HG02938 (cell line): ENCODE data around the gene VOPP1.
"Not testable (repeated sequence)": the region's sequence is repeated elsewhere in the genome, so short reads cannot be mapped to it uniquely, and the experiment has no call there.

Experiments
- ATAC-seq: cut with Tn5 transposase; IDR thresholded peaks from one replicate; pipeline ENCODE4 v1.9.1; 2021; ENCODE audit warnings: mild to moderate bottlenecking, moderate library complexity; ENCODE audit not compliant: unreplicated experiment

VOPP1 gene

DNA sequence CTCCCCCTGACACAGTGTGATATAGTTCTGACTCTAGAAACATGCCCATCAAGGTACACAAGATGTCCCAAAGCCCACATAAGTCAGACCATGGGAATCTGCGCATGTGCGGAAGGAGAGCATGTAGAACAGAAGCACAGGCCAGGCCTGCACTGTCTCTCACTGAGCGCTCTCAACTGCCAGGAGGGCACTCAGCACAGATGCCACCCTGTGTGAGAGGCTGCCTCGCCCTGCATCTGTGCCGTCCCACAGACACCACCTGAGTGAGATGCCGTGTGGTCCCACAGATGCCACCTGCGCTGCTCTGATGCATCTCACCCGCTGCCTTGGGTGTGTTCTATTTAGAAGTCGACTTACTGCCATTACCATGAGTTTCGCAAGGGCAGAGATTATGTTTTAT is 98.4 kb downstream of the VOPP1 start:
- no peak for ATAC-seq

DNA sequence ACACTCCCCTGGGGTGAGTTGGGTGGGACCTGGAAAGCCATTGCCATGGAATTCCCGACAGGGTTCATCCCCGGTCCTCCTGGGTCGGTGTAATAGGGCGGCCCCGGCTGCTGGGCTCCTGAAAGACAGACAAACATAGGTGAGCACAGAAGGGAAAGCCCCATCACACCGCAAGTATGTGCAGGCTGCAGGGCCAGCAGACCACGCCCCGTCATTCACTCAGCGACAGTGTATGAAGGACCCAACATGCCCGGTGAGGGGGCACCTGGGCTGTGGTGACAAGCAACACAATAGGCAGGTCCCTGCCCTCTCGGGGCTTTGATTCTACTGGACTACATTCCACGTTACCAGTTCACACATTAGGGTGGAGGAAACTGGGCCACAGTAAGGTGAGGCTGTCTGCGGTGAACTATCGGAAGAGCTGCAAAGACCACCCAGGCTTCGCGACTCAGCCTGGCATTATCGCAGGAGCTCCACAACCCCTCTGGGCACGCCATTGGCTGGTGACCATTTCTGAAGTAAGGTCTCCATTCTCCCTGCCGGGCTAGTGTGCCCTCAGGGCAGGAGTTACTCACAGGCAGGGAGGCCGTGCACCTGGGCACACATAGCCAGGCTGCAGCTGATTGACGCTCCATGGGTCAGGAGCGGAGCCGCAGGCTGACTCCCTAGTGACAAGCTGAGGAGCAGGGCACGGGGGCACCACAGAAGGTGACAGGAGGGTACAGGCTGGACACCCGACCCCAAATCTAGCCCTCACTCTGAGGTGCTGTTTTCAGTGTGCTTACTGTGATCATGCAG is 99.2 kb downstream of the VOPP1 start:
- no peak for ATAC-seq

- ATAC-seq: not testable (repeated sequence)
These were observed 99.9 kb downstream of the VOPP1 start for GRCh38 chr7:55472406-55472805.

DNA sequence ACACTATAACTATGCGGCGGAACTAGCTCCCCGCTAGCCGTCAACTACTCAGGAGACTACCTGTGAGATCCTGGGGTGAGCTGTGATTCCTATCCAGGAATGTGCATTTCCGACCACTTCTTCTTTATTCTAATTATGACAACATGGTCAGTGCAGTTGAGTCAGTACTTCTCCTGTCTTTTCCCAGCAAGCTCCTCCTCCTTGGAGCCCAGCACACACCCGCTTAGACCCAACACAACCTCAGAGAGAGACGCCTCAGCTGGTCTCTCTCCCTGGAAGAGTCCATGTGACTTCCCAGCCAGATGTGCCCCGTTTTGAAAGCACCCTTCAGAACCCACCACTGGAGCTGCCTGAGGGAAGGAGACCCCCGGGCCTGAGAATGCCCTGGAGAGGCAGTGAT is 100.7 kb downstream of the VOPP1 start:
- ATAC-seq: not testable (repeated sequence)

GRCh38 chr7:55470261-55470660 is 102.0 kb downstream of the VOPP1 start:
- ATAC-seq: no peak

DNA sequence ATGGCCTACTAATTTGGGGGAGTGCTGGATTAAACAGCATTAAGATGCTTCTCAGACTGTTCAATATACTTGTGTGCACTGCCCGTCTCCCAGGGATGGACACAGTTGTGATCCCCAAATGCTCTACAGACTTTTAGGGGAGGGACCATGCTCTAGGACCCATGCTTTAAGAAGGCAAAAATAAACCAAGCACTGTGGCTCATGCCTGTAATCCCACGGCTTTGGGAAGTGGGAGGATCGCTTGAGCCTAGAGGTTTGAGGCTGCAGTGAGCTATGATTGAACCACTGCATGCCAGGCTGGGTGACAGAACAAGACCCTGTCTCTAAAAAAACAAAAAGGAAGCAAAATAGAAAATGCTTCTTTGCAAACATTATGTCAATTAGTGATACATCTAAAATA is 102.6 kb downstream of the VOPP1 start:
- ATAC-seq: no peak

DNA sequence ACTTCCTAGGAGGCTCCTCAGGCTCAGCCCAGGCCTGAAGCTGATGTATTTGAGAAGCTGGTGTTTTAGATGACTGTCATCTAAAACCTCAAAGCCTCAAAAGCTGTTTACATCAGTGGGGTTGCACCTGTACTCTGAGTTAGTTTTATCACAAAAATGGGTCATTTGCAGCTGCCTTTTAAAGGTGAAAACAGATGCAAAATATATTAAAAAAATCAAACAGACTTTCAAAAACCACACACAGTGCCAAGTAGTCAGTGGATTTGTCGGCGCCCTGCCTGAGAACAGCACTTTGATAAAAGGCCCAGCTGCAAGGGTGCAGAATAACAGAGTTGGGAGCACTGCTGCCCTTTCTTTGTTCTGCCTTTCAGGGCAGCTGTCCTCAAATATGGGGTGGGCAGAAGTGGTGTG is 103.0 kb downstream of the VOPP1 start:
- ATAC-seq: no peak

- no peak for ATAC-seq
These were observed 103.8 kb downstream of the VOPP1 start for GRCh38 chr7:55468495-55468894.

GRCh38 chr7:55467047-55467593 is 105.2 kb downstream of the VOPP1 start:
- no peak for ATAC-seq

DNA sequence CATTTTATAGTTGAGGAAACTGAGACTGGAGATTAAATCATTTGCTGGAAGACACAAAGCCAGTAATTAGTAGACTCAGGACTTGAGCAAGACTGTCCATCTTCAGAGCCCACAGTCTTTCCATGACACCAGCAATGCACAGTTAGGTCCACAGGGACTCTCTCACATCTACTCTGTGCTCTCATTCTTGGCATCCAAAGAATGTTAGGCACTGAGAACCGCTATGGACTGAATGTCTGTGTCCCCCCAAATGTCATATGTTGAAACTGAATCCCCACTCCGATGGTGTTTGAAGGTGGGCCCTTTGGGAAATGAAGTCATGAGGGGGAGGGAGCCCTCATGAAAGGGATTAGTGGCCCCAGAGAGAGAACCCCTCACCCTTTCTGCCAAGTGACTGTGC is 106.6 kb downstream of the VOPP1 start:
- ATAC-seq: no peak

DNA sequence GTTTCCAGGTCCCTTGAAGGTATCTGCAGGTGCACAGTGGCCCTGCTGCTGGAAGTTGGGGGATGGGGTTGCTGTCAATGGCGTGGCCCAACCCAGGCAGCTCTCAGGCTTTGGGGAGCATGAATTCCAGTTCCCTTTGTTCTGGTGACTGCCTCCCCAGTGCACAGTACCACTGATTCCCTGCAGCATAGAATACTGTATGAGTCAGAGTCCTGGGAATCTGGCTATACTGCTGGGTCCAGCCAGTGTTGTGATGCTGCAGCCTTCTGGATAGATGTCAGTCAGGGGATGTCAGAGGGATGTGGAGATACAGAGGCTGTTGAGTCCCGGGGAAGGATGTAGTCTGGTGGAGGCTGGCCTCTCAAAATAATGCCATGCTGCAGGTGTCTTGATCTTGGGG is 107.9 kb downstream of the VOPP1 start:
- no peak for ATAC-seq

- no peak for ATAC-seq
These were observed 108.5 kb downstream of the VOPP1 start for GRCh38 chr7:55463686-55464262.

- no peak for ATAC-seq
These were observed 114.0 kb downstream of the VOPP1 start for GRCh38 chr7:55458351-55458750.

DNA sequence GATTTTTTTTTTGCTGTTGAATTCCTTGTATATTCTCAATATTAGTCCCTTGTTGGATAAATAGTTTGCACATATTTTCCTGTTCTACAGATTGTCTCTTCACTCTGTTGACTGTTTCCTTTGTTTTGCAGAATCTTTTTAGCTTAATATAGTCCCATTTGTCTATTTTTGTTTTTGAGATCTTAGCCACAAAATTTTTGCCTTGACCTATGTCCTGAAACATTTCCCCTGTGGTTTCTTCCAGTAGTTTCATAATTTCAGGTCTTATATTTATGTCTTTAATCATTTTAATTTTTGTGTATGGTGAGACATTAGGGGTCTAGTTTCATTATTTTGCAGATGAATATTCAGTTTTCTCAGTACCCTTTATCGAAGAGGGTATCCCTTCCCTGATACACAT is 114.5 kb downstream of the VOPP1 start:
- no peak for ATAC-seq

- ATAC-seq: no peak
These were observed 119.3 kb downstream of the VOPP1 start for GRCh38 chr7:55452971-55453370.

DNA sequence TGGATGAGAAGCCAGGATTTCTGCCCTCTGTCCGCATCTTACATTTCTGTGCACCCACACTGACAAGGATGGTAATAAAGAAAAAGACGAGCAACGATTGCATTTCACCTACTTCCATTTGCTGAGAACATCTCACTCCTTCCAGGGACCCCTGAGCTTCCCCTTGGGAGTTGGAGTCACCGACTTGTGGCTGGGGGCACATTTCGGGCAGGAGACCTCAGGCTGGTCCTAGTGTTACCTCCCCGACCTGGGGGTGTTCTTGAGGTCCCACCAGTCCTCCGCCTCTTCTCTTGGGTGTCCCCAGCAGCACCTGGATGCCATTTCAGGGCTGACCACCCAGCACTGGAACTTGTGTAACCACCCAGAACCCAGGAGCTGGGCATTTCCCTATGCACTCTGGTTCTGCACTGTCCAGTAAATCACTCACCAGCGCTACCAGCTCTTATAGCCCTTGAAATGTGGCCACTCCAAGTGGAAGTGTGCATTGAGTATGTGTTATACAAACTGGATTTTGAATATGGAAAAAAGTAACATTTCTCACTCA is 122.2 kb downstream of the VOPP1 start:
- no peak for ATAC-seq

- no peak for ATAC-seq
These were observed 122.9 kb downstream of the VOPP1 start for GRCh38 chr7:55449205-55449991.

GRCh38 chr7:55448526-55448925 is 123.8 kb downstream of the VOPP1 start:
- no peak for ATAC-seq

GRCh38 chr7:55444786-55445185 is 127.5 kb downstream of the VOPP1 start:
- ATAC-seq: no peak

DNA sequence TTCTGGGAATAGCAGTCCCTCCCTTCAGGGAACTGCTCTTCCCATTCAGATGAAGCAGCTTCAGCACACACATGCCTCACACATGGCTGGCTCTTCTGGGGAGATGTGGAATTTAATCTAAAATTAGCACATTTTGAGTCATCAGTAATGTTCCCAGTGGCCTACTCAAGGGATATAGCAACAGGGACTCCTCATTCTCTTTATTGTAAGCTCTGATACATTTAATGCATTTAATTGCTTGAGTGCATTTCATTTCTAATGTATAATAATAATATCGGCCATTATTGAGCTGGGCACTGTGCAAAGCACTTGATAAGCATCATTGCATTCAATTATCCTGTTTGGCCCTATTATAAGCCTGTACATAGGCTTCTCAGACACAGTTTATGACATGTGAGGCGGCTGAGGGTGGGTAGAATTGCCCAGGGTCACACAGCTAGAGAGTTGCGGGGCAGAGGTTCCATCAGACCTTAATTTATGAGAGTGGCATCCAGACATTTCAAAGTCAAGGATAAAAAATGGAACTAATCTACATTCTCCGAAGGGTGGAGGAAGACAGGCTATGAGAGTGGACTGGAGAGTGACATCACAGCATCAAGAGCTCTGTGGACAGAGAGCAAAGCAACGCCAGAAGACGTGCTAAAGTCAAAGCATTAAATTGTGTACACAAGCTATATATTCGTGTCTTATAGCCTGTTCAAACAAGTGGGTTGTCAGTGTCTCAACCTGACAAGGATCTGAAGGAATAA is 130.4 kb downstream of the VOPP1 start:
- ATAC-seq: no peak

- ATAC-seq: no peak
These were observed 131.3 kb downstream of the VOPP1 start for GRCh38 chr7:55441002-55441401.
